NT2/D1 (cell line): ENCODE data around the gene DES.

Source experiments
- SUZ12 ChIP-seq: IDR thresholded peaks from 2 replicates; pipeline ENCODE4 v1.6.1; 2011; ENCODE audit not compliant: insufficient read length, insufficient read depth; ENCODE audit errors: extremely low read depth
- YY1 ChIP-seq: IDR thresholded peaks from 2 replicates; pipeline ENCODE4 v1.6.1; 2011; ENCODE audit not compliant: insufficient read length, insufficient read depth
- ZNF274 ChIP-seq: IDR thresholded peaks from 2 replicates; pipeline ENCODE4 v1.6.1; 2011; ENCODE audit warnings: mild to moderate bottlenecking, low read depth, low read length

DNA sequence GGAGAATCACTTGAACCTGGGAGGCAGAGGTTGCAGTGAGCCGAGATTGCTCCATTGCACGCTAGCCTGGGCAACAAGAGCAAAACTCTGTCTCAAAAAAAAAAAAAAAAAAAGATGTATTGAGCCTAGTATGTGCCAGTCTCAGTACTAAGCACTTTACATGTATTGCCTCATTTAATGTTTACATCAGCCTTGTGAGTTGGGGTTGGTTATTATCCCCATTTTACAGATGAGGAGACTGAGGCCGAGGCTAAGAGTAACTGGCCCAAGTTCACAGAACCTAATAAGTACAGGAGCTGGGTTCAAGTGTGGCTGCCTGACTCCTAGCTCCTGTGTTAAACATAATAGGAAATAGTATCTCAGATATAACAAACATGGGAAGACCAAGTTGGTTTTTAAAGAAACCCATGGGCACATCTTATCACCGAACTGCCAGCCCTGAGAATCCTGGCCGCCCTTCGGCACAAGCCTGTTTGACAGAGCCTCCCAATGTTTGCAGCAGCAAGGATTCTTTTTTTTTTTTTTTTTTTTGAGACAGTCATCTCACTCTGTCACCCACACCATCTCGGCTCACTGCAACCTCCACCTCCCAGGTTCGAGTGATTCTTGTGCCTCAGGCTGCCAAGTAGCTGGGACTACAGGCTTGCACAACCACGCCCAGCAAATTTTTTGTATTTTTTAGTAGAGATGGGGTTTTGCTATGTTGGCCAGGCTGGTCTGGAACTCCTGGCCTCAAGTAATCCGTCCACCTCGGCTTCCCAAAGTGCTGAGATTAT is 56.3 kb downstream of the DES start:
- TF ChIP-seq ZNF274 (no peak), SUZ12 (no peak), YY1 (no peak)
